CD4-positive, alpha-beta memory T cell (primary cell): ENCODE data around the gene RPL7A. TPM values are rescaled to one million over a fixed set of nuclear protein-coding genes. Genes with fewer than 3 reads are reported as not detected.

Experiments used
- CTCF ChIA-PET: fragments of 350-600 bp; sonication (Branson Sonifier 250); formaldehyde crosslinking; loops from one replicate; lab custom pipeline; 2021; ENCODE audit warnings: inconsistent platforms; ENCODE audit not compliant: partially characterized antibody; lab: Charles Lee
- POLR2A ChIA-PET: fragments of 350-600 bp; sonication (Branson Sonifier 250); formaldehyde crosslinking; loops from one replicate; lab custom pipeline; 2021; ENCODE audit not compliant: partially characterized antibody; lab: Charles Lee
- DNase-seq, 5 donors: peaks; one replicate each; pipeline versions ENCODE4 v3.0.0 to v3.0.0-alpha.2; 2020 to 2022; ENCODE audit warnings: mixed read lengths in 1 of 5
- H3K27ac ChIP-seq: one replicate; pipeline ENCODE4 v1.7.0; 2013; ENCODE audit warnings: low read depth, low read length
- H3K27me3 ChIP-seq: 2 replicates; pipeline ENCODE4 v1.7.0; 2013; ENCODE audit warnings: mild to moderate bottlenecking, low read length, moderate library complexity; ENCODE audit not compliant: insufficient read depth
- H3K36me3 ChIP-seq: 2 replicates; pipeline ENCODE4 v1.7.0; 2013; ENCODE audit warnings: mild to moderate bottlenecking, low read length, moderate library complexity; ENCODE audit not compliant: insufficient read depth
- H3K4me1 ChIP-seq: 2 replicates; pipeline ENCODE4 v1.7.0; 2013; ENCODE audit warnings: mild to moderate bottlenecking, low read length, moderate library complexity; ENCODE audit not compliant: insufficient read depth
- H3K4me3 ChIP-seq, 2 donors: one replicate each; pipeline ENCODE4 v1.7.0; 2013; ENCODE audit warnings: low read length in 2 of 2, mild to moderate bottlenecking in 1 of 2
- H3K9me3 ChIP-seq, 2 donors: one replicate each; pipeline ENCODE4 v1.7.0; 2013; ENCODE audit warnings: low read length in 2 of 2, control low read depth in 1 of 2; ENCODE audit not compliant: control insufficient read depth in 1 of 2
- H3K27ac Mint-ChIP-seq, 7 donors: one replicate each; pipeline ENCODE4 v1.8.0; 2020 to 2021; ENCODE audit warnings: mixed read lengths in 7 of 7, mild to moderate bottlenecking in 6 of 7, inconsistent platforms in 3 of 7, moderate library complexity in 3 of 7
- H3K27me3 Mint-ChIP-seq, 2 donors: one replicate each; pipeline ENCODE4 v1.8.0; 2020 to 2021; ENCODE audit warnings: mixed read lengths in 2 of 2
- H3K36me3 Mint-ChIP-seq, 2 donors: one replicate each; pipeline ENCODE4 v1.8.0; 2020 to 2021; ENCODE audit warnings: mixed read lengths in 2 of 2, inconsistent platforms in 1 of 2, mild to moderate bottlenecking in 1 of 2
- H3K4me1 Mint-ChIP-seq, 4 donors: one replicate each; pipeline ENCODE4 v1.8.0; 2020 to 2021; ENCODE audit warnings: mixed read lengths in 4 of 4, mild to moderate bottlenecking in 1 of 4
- H3K4me3 Mint-ChIP-seq, 8 donors: one replicate each; pipeline ENCODE4 v1.8.0; 2020 to 2021; ENCODE audit warnings: mixed read lengths in 8 of 8, mild to moderate bottlenecking in 7 of 8, moderate library complexity in 6 of 8, inconsistent platforms in 3 of 8
- H3K9me3 Mint-ChIP-seq, 8 donors: one replicate each; pipeline ENCODE4 v1.8.0; 2020 to 2021; ENCODE audit warnings: mixed read lengths in 8 of 8, mild to moderate bottlenecking in 5 of 8, inconsistent platforms in 3 of 8, moderate library complexity in 1 of 8
- intact Hi-C: fragments of 100-400 bp; cut with micrococcal nuclease; formaldehyde crosslinking; loops from one replicate; pipeline ENCODE4 v1.15.1; 2023
- polyA plus RNA-seq, 2 donors: library from polyadenylated mRNA; unstranded; fragments of 300-500 nt; fragmentation: Illumina TruSeq; gene quantifications; one replicate each; pipeline ENCODE4 v1.2.3, GENCODE V29; 2021
- total RNA-seq, 2 experiments: library from RNA; stranded (reverse); gene quantifications; one replicate each; pipeline ENCODE4 v1.2.3, GENCODE V29; 2021

The RPL7A gene
- total and polyA plus RNA-seq, 4 experiments from 2014 or later, result 794 to 2,268 (median 1,624) TPM

DNA sequence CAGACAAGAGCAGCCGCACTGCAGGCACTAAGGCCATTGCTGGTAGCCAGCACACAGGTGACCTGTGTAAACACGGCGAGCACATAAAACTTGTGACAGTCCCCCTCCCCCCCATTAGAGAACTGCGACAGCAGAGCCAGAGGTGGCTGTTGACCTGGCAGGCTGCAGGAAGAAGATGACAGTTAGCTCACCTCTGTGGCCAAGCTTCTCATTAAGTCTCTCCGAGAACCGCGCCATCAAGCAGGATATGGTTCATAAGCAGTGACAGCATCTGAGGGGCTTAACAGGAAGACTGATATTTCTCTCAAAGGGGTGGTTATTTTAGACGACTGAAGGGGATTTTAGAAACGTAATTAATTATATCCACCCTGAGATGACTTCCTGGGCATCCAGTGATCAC is 22.7 kb downstream of the RPL7A start:
- peaks cover 57 to 87% (median 65%) of the 10 kb centered on the region in 4 donors for H3K4me1 Mint-ChIP-seq
- no peaks in the 10 kb centered on the region for H3K9me3 ChIP-seq
- H3K27ac Mint-ChIP-seq, result peak overlapping the region; percentile 82 to 99 (median 96)
- ChIA-PET CTCF (interaction anchor here (0.6 to 5.5 kb wide), 16 partner anchors 11 to 349 kb away, joined by 3 to 52 read pairs (median 6); partner anchors contain the start of genes MED22, RPL7A, SURF1 and SURF2), POLR2A (interaction anchor here (0.6 to 18.7 kb wide), 12 partner anchors 8 to 340 kb away, joined by 3 to 437 read pairs (median 5); partner anchors contain the start of genes CACFD1, GTF3C5, MED22 and REXO4)
- peak; percentile 58 to 86 (median 67) for DNase-seq
- H3K4me3 ChIP-seq, result peak overlapping the region; percentile 41 to 43
- peaks cover 13 to 46% of the 10 kb centered on the region in 2 donors for H3K36me3 Mint-ChIP-seq
- peaks cover 85% of the 10 kb centered on the region for H3K4me1 ChIP-seq
- no peaks in the 10 kb centered on the region for H3K27me3 ChIP-seq
- H3K36me3 ChIP-seq, result peaks cover 39% of the 10 kb centered on the region
- no peaks in the 10 kb centered on the region for H3K27me3 Mint-ChIP-seq
- H3K4me3 Mint-ChIP-seq, result peak overlapping the region; percentile 65 to 88 (median 81)
- no peaks in the 10 kb centered on the region for H3K9me3 Mint-ChIP-seq
- intact Hi-C loops, result loop anchor here (1.0 kb wide), 3 partner anchors 14 to 185 kb away; partner anchors contain the start of genes MED22, RPL7A, SURF1 and SURF2
- H3K27ac ChIP-seq, result peak overlapping the region; percentile 85

DNA sequence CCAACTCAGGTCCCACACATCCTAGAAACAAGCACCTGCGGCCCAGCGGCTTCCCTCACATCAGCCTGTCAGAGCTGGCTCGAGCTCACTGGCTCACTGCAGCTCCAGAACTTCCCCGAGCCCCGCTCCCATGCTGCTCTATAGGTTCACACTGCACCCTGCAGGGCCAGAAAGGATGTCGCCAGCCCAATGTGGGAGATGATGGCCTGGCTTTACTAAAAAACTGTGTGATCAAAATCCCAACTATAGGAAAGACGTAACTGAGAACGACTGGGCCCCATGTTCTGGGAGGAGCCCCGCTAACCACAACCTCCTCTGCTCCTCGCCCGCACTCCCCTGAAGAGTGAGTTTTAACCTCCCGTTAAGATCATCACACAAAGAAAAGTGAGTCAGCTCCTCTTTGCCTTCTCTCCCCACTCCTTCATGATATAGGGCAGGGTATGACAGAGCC is 23.3 kb downstream of the RPL7A start:
- H3K4me3 ChIP-seq, result peak overlapping the region; percentile 41 to 43
- POLR2A ChIA-PET, result interaction anchor here (0.6 to 18.7 kb wide), 15 partner anchors 9 to 341 kb away, joined by 3 to 437 read pairs (median 5); partner anchors contain the start of genes CACFD1, GTF3C5, MED22 and REXO4

DNA sequence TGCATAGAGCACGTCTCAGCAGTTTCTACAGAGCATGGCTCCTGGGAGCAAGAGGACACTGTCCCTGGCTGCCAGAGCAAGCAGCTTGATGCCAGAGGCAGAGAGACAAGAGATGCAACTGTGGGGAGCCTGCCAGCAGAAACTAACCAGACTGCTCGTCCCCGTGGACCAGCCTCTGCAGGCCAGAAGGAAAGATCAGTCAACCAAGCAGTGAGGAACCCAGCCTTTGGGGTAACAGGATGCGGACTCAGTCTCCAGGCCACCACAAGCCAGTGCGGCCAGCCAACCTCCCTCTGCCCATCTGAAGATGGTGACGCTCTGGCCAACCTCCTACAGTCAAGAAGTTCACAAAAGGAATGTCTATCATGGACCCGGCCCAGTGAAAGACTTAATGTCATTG is 24.1 kb downstream of the RPL7A start:
- H3K9me3 Mint-ChIP-seq, result no peaks in the 10 kb centered on the region
- peak in 1 of 5 donors; percentile 23 for DNase-seq
- peaks cover 25% of the 10 kb centered on the region for H3K36me3 ChIP-seq
- H3K27me3 Mint-ChIP-seq, result no peaks in the 10 kb centered on the region
- H3K27me3 ChIP-seq, result no peaks in the 10 kb centered on the region
- peaks cover 4 to 39% of the 10 kb centered on the region in 2 donors for H3K36me3 Mint-ChIP-seq
- H3K4me3 Mint-ChIP-seq, result peak overlapping the region; percentile 61 to 88 (median 78)
- CTCF ChIA-PET, result interaction anchor here (1.1 to 5.5 kb wide), 11 partner anchors 10 to 191 kb away, joined by 3 to 52 read pairs (median 15); partner anchors contain the start of genes SURF1 and SURF2
- intact Hi-C loops, result no loop called here
- H3K9me3 ChIP-seq, result no peaks in the 10 kb centered on the region
- peak overlapping the region; percentile 41 to 43 for H3K4me3 ChIP-seq
- peaks cover 54 to 79% (median 65%) of the 10 kb centered on the region in 4 donors for H3K4me1 Mint-ChIP-seq
- peak overlapping the region; percentile 85 for H3K27ac ChIP-seq
- POLR2A ChIA-PET, result interaction anchor here (0.9 to 18.7 kb wide), 8 partner anchors 10 to 329 kb away, joined by 3 to 437 read pairs (median 5); partner anchors contain the start of genes MED22, RPL7A, SURF1 and SURF2
- H3K4me1 ChIP-seq, result peaks cover 84% of the 10 kb centered on the region
- peak overlapping the region; percentile 82 to 97 (median 91) for H3K27ac Mint-ChIP-seq

More for the DNA sequence above, 23.3 kb downstream of the RPL7A start:
- peaks cover 85% of the 10 kb centered on the region for H3K4me1 ChIP-seq
- Mint-ChIP-seq H3K9me3 (no peaks in the 10 kb centered on the region), H3K36me3 (peaks cover 7 to 40% of the 10 kb centered on the region in 2 donors), H3K4me1 (peaks cover 54 to 82% (median 65%) of the 10 kb centered on the region in 4 donors), H3K27me3 (no peaks in the 10 kb centered on the region), H3K4me3 (peak overlapping the region; percentile 65 to 88 (median 81)), H3K27ac (peak overlapping the region; percentile 82 to 99 (median 96))
- H3K27ac ChIP-seq, result peak overlapping the region; percentile 85
- H3K36me3 ChIP-seq, result peaks cover 33% of the 10 kb centered on the region
- CTCF ChIA-PET, result interaction anchor here (0.6 to 5.5 kb wide), 17 partner anchors 9 to 349 kb away, joined by 3 to 52 read pairs (median 4); partner anchors contain the start of genes MED22, RPL7A, SURF1 and SURF2
- H3K27me3 ChIP-seq, result no peaks in the 10 kb centered on the region
- peak; percentile 64 to 92 (median 71) for DNase-seq
- H3K9me3 ChIP-seq, result no peaks in the 10 kb centered on the region
- intact Hi-C loops, result loop anchor here (1.0 kb wide), 3 partner anchors 15 to 186 kb away; partner anchors contain the start of genes MED22, RPL7A, SURF1 and SURF2

DNA sequence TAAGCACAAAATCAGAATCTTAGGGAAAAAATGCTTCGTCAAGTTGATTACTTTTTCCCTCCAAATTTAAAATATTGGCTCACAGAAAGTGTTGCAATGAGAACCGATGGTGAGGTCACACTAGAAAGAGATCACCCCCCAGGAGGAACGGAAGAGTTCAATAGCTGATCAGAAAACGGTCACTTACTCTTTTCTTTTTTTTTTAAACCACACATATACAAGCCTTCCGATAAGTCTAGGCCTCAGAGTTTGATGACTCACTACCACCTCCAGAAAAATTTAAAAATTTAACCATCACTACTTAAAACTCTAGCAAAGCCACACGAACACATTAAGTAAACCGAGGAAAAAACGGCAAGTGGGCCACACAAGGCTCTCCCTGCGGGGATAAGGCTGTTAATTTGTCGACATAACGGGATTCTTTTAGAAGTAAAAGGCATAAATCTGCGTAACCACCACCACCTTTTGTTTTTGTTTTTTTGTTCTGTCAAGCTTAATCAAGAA is 26.6 kb downstream of the RPL7A start:
- CTCF ChIA-PET, result interaction anchor here (1.0 to 5.5 kb wide), 6 partner anchors 19 to 242 kb away, joined by 3 to 52 read pairs (median 10); partner anchors contain the start of genes RPL7A, SURF1 and SURF2
- H3K27me3 ChIP-seq, result no peaks in the 10 kb centered on the region
- H3K9me3 Mint-ChIP-seq, result no peaks in the 10 kb centered on the region
- peak overlapping the region; percentile 59 to 72 for H3K4me3 ChIP-seq
- DNase-seq, result peak; percentile 38 to 75 (median 40)
- H3K27ac Mint-ChIP-seq, result peak overlapping the region; percentile 82 to 98 (median 96)
- H3K9me3 ChIP-seq, result no peaks in the 10 kb centered on the region
- peaks cover 0 to 27% of the 10 kb centered on the region in 2 donors for H3K36me3 Mint-ChIP-seq
- H3K4me1 Mint-ChIP-seq, result peaks cover 40 to 54% (median 49%) of the 10 kb centered on the region in 4 donors
- H3K27ac ChIP-seq, result peak overlapping the region; percentile 89
- H3K4me1 ChIP-seq, result peaks cover 58% of the 10 kb centered on the region
- H3K36me3 ChIP-seq, result peaks cover 6% of the 10 kb centered on the region
- peak overlapping the region; percentile 89 to 97 (median 92) for H3K4me3 Mint-ChIP-seq
- POLR2A ChIA-PET, result interaction anchor here (0.6 to 18.7 kb wide), 5 partner anchors 12 to 44 kb away, joined by 3 to 437 read pairs (median 3); partner anchors contain the start of genes MED22, RPL7A, SURF1 and SURF2
- H3K27me3 Mint-ChIP-seq, result no peaks in the 10 kb centered on the region
- intact Hi-C loops, result no loop called here

DNA sequence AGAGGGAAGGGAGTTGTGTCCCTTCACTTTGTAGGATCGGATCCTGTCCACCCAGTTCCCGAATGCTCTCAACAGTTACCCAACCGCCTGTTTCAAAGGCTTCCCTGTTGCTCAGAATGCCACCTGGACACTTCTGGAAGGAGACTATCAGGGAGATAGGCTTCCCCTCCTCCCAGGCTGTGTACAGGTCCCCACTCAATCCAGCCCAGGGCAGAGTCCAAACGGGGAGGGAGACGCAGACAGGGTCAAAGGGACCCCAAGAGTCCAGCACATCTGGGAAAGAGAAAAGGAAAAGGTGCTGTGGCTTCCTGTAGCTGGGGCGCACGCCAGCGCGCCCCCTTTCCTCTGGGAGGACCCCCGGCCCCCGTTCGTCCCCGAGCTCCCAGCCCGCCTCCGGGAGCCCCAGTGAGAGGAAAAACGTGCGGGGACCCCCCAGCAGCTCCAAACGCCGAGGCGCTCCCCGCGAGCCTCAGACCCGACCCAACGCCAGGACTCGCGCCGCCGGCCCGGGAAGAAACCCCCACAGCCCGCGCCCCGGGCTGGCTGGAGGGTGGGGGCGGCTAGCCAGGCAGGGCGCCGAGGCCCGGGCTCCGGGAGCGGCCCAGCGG is 27.2 kb downstream of the RPL7A start:
- peaks cover 53% of the 10 kb centered on the region for H3K4me1 ChIP-seq
- ChIA-PET POLR2A (interaction anchor here (0.6 to 18.7 kb wide), 4 partner anchors 12 to 35 kb away, joined by 3 to 437 read pairs (median 5); partner anchors contain the start of genes MED22, RPL7A, SURF1 and SURF2), CTCF (interaction anchor here (0.6 to 5.5 kb wide), 6 partner anchors 19 to 242 kb away, joined by 3 to 52 read pairs (median 4); partner anchors contain the start of genes RPL7A, SURF1 and SURF2)
- no peaks in the 10 kb centered on the region for H3K9me3 ChIP-seq
- Mint-ChIP-seq H3K4me1 (peaks cover 34 to 48% (median 43%) of the 10 kb centered on the region in 4 donors), H3K27me3 (no peaks in the 10 kb centered on the region), H3K4me3 (peak overlapping the region; percentile 89 to 97 (median 92)), H3K9me3 (no peaks in the 10 kb centered on the region), H3K36me3 (peaks cover 0 to 23% of the 10 kb centered on the region in 2 donors), H3K27ac (peak overlapping the region; percentile 82 to 98 (median 96))
- intact Hi-C loops, result no loop called here
- H3K4me3 ChIP-seq, result peak overlapping the region; percentile 59 to 72
- H3K27me3 ChIP-seq, result no peaks in the 10 kb centered on the region
- peak in 2 of 5 donors; percentile 20 to 44 for DNase-seq
- H3K36me3 ChIP-seq, result peaks cover 4% of the 10 kb centered on the region
- peak overlapping the region; percentile 89 for H3K27ac ChIP-seq
